GM10847 (cell line): ENCODE measurements around the gene SLC4A5.

ENCODE experiments used
- POLR2A ChIP-seq: IDR thresholded peaks from 2 replicates; pipeline ENCODE4 v1.6.1; 2011; ENCODE audit not compliant: insufficient read length; ENCODE audit errors: extremely low read depth

The SLC4A5 gene

GRCh38 chr2:74374509-74375205 is 31.4 kb upstream of the SLC4A5 start:
- TF ChIP-seq POLR2A, result no peak

- no peak for TF ChIP-seq POLR2A
These were observed 30.8 kb upstream of the SLC4A5 start for GRCh38 chr2:74373985-74374384.

- TF ChIP-seq POLR2A, result no peak
These were observed 30.0 kb upstream of the SLC4A5 start for GRCh38 chr2:74373221-74373676.

DNA sequence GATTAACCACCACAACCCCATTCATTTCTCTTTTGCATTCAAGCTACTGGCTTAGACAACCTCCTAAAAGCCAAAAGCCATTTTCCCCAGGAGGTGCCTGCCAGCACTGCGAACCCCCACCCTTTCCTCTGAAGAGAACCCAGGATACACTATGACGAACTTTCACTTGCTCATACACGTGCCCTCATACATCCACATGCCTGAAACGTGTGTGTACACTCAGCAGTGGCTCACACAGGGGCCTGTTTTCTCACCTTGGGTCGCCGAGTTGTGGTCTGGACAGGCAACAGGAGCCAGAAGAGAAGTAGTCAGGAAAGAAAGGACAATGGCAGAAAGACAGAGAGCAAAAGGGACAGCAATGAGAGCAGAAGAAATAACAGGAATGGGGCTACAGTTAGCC is 29.5 kb upstream of the SLC4A5 start:
- no peak for TF ChIP-seq POLR2A

DNA sequence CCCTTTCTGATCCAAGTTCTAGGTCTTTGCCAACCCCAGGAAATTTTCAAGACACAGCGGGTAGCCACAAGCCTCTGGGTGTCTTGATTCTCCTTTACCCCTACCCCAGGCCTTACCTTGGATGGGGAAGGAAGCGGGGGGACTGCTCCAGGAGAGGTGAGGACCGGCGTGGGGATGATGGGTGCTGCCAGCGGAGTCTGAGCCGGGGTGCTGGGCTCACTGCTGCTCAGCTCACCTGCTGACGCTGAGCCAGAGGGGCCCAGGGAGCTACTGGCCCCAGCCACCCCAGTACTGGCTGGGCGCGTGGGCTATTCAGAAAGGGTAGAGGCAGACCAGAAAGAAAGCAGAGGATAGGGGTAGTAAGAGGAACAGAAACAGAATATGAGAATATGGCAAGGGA is 28.2 kb upstream of the SLC4A5 start:
- TF ChIP-seq POLR2A, result no peak

DNA sequence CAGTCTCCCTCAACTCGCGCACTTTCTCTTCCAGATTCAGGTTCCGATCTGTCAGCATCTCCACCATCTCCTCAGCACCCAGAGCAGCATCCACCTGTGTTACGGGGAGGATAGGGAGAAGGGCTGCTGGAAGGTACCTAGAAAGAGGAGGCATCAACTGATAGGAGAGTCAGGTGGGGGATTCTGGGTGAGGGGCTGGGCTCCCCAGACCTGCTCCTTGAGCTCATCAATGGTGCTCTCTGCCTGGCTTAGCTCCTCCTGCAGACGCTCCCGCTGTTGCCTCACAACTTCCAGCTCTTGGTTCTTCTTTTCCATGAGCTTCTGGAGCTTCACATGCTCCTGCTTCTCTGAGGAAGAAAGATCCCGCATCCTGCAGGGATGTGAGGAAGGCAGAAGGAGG is 26.8 kb upstream of the SLC4A5 start:
- TF ChIP-seq POLR2A, result no peak

DNA sequence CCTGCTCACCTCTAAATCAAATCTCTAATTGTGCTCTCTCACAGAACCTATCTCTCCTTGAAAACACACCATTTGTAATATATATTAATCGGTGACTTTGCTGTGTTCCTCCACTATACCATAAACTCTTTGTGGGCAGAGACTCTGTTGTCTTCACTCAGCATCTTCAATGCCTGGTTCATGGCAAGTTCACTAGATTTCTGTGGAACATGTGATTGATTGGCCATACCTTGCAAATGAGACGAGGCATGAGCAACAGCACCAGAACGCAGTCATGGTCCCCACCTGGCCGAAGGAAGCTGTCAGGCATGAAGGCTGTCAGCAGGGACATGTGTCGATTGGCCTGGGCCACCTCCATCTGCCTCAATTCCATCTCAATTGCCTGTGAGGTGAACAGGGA is 25.3 kb upstream of the SLC4A5 start:
- TF ChIP-seq POLR2A, result no peak

DNA sequence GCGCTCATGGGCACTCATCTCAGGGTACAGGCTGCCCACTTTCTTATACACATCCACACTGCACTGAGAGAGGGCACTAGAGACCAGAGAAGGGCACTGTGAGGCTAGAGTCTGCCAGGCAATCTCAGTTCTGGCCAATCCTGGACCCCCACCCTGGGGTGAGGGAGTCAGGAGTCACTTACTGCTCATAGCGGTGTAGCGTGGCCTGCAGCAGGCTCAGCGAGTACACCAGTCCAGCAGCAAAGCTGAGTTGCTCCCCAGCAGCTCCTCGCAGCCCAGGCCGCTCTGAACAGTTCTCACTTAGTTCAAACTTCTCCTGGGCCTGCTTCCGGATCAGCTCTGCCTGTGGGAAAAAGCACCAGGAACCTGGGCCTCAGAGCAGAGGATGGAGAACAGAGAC is 24.6 kb upstream of the SLC4A5 start:
- TF ChIP-seq POLR2A, result no peak

GRCh38 chr2:74366036-74366435 is 22.8 kb upstream of the SLC4A5 start:
- TF ChIP-seq POLR2A, result no peak

GRCh38 chr2:74364533-74365505 is 21.6 kb upstream of the SLC4A5 start:
- TF ChIP-seq POLR2A, result no peak

- no peak for TF ChIP-seq POLR2A
These were observed 18.1 kb upstream of the SLC4A5 start for GRCh38 chr2:74361327-74361726.

DNA sequence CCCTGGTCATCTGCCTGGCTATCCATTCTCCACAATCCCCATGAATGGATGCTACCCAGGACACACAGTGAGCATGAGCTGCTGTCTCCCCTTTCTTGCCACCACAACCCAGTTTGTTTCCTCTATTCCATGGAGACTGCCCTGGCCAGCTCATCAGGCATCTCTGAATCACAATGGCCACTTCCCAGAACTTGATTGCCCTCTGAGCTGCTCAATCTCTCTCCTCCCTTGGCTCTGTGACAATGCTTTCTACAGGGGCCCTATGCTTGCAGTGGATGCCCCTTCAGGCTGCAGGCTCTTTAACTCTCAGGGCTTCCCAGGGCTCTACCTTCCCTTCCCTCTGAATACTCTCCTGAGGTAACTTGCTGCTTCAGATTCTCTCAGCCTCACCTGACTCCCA is 14.4 kb upstream of the SLC4A5 start:
- no peak for TF ChIP-seq POLR2A

- no peak for TF ChIP-seq POLR2A
These were observed 6.7 kb upstream of the SLC4A5 start for GRCh38 chr2:74349889-74350288.

- no peak for TF ChIP-seq POLR2A
These were observed 4.5 kb upstream of the SLC4A5 start for GRCh38 chr2:74347742-74348141.

GRCh38 chr2:74347303-74347702 is 4.1 kb upstream of the SLC4A5 start:
- TF ChIP-seq POLR2A, result no peak

DNA sequence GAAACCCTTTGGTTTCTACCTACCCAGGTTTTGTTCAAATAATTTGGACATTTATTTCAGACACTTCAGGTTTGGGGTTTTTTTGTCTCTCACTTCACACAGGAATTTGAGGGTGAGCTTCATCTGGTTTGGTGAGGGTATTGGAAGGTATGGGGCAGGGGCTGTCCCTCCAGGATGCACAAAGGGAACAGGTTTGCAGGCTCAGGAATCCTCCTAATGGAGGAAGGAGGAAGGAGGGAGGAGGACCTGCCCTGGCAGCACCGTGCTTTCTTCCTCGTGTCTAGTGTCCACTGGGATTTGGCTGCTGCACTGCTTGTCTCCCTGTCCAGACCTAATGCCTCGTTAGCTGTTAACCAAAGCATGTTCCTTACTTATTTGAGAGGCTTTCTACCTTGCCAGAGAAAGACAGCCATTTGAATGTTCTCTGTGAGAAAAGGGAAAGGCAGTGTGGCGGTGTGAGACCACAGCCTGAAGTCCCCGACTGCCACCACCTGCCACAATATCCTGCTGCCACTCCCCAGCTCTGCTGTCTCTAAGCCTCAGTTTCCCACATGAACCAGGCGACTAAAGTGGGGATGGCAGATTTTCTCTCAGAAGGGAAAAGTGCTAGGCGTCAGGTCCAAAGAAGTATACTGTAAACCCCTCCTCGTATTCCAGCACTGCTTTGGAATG is 2.2 kb upstream of the SLC4A5 start:
- TF ChIP-seq POLR2A, result no peak
